Activated T-helper 9 cell treated with anti-CD3 and anti-CD28 coated beads, Interleukin-2, amount 50 U/mL, for 16 hours (primary cell): ENCODE data around the gene SLC10A7.

ENCODE experiments used
- DNase-seq: peaks from one replicate; pipeline ENCODE4 v3.0.0-alpha.2; 2020; ENCODE audit warnings: low read depth

SLC10A7 gene

DNA sequence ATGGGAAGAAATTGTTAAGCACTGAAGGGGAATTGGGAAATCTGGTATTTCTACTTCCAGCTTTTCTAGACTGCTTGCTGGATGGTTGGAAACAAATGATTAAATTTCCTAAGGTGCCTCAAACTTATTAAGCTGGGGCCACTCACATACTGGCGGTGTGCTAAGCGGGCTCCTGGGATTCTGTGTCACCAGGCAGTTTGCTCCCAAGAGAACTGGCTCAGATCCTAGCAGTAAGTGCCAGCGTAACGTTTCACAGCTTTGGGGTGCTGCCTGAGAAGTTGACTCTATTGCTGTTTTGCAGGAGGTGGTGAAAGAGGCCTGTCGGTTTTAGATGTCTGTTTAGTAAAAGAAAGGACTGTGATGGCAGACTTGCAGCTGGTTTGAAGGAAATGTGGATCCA, 314.3 kb downstream of the SLC10A7 start:
- DNase-seq, result no peak
